ENCODE measurements around the gene EGFL7.

DNA sequence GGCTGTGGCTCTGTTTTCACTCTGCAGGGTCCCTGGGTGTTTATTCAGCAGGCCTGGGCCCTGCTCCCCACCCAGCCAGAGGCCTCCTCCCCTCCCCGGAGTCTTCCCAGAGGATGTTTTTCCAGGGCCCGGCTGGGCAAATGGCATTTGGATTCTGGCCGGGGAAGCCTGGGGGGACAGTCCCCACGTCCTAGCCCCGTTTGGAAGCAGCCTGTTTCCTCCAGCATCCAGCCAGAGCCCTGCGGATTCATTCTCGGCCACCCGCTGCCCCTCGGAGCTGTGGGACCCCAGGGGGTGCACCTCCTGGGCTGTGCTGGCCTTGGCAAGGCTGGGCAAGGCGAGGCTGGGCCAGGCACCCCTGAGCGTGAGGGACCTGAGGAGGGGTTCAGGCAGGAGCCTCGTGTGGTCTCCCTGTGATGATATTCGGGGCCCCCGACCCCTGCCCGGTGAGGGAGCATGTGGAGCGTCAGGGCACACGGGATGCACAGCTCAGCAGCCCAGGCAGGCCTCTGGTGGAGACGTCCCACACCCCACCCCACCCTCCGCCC lies 48.8 kb upstream of the EGFL7 start:
- TF ChIP-seq, protein P1, sequence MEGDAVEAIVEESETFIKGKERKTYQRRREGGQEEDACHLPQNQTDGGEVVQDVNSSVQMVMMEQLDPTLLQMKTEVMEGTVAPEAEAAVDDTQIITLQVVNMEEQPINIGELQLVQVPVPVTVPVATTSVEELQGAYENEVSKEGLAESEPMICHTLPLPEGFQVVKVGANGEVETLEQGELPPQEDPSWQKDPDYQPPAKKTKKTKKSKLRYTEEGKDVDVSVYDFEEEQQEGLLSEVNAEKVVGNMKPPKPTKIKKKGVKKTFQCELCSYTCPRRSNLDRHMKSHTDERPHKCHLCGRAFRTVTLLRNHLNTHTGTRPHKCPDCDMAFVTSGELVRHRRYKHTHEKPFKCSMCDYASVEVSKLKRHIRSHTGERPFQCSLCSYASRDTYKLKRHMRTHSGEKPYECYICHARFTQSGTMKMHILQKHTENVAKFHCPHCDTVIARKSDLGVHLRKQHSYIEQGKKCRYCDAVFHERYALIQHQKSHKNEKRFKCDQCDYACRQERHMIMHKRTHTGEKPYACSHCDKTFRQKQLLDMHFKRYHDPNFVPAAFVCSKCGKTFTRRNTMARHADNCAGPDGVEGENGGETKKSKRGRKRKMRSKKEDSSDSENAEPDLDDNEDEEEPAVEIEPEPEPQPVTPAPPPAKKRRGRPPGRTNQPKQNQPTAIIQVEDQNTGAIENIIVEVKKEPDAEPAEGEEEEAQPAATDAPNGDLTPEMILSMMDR (conservative IDR thresholded peaks at IDR 0.05 in 1 of 2, IDR thresholded peaks at IDR 0.05 in 1 of 2; ENCODE audit: low read depth in 1 of 2, low read length in 2 of 2), result no peak
- no peak for TF ChIP-seq EZH2 (IDR thresholded peaks at IDR 0.05; ENCODE audit: low read length, missing control alignments)

Measured in fibroblast of lung (primary cell).